HCT116 (cell line): Measurements from ENCODE around the gene SRCAP. TPM values are rescaled to one million over a fixed set of nuclear protein-coding genes. Genes with fewer than 3 reads are reported as not detected.
A peak's percentile ranks its signal among the peaks of the same experiment; 100 is the strongest.

Source experiments
- ATAC-seq: fragments of 200-7000 bp; cut with Tn5 transposase; 2 replicates; pipeline ENCODE4 v1.9.1; 2020; ENCODE audit warnings: mild to moderate bottlenecking, moderate library complexity
- BruUV-seq: library from RNA; stranded (reverse); fragments of 400-500 nt; replicated peaks from 2 replicates; lab custom pipeline; 2021; lab: Mats Ljungman, UMichigan
- CTCF ChIA-PET: fragments of 300-600 bp; sonication (Branson Sonifier 250); formaldehyde crosslinking; loops from one replicate; lab custom pipeline; 2021; ENCODE audit warnings: antibody characterized with exemption; lab: Charles Lee
- POLR2A ChIA-PET: fragments of 300-600, 350-600 bp; sonication (Branson Sonifier 250); formaldehyde crosslinking; loops from one replicate; lab custom pipeline; 2021; ENCODE audit warnings: antibody characterized with exemption; lab: Charles Lee
- RAD21 ChIA-PET, 2 experiments: fragments of 300-600 bp; sonication (Branson Sonifier 250); formaldehyde crosslinking; loops; one replicate each; lab custom pipeline; 2023; ENCODE audit warnings: low total read pairs in 2 of 2; ENCODE audit not compliant: uncharacterized antibody in 2 of 2, unreplicated experiment in 2 of 2, low non-redundant PET in 1 of 2; lab: Charles Lee
- DNase-seq: peaks from one replicate; pipeline ENCODE4 v3.0.0-alpha.2; 2010; ENCODE audit warnings: low read depth, low spot score
- H2AFZ ChIP-seq: fragments of 200-600 bp; shearing (Covaris generic), sonication (generic); 2 replicates; pipeline ENCODE4 v1.6.1; 2017; ENCODE audit warnings: low read depth, mixed run types, mixed read lengths, antibody characterized with exemption, low read length; ENCODE audit not compliant: poor library complexity, severe bottlenecking
- H3K27ac ChIP-seq: 2 replicates; pipeline ENCODE4 v1.5.1; 2012; ENCODE audit warnings: low read depth, low read length
- H3K27me3 ChIP-seq: fragments of 200-600 bp; sonication (generic); 2 replicates; pipeline ENCODE4 v1.6.1; 2016; ENCODE audit warnings: mixed run types, low read length, mixed read lengths; ENCODE audit not compliant: insufficient read depth
- H3K36me3 ChIP-seq, 2 experiments: fragments of 200-500 bp in 1 of 2; fragments of 200-600 bp in 1 of 2; sonication (Bioruptor generic) in 1 of 2; sonication (generic) in 1 of 2; 2 replicates each; pipeline versions ENCODE4 v1.5.1 to v1.6.1; 2014 to 2016; ENCODE audit warnings: low read length in 2 of 2, inconsistent platforms in 1 of 2, mixed read lengths in 1 of 2, mixed run types in 1 of 2; ENCODE audit not compliant: insufficient read depth in 2 of 2, control insufficient read depth in 1 of 2
- H3K4me1 ChIP-seq, 2 experiments: fragments of 200-600 bp in 1 of 2; sonication (generic) in 1 of 2; 2 replicates each; pipeline versions ENCODE4 v1.5.1 to v1.6.1; 2012 to 2017; ENCODE audit warnings: low read length in 2 of 2, inconsistent platforms in 1 of 2, mild to moderate bottlenecking in 1 of 2, mixed read lengths in 1 of 2, mixed run types in 1 of 2, moderate library complexity in 1 of 2; ENCODE audit not compliant: insufficient read depth in 2 of 2, control insufficient read depth in 1 of 2
- H3K4me2 ChIP-seq: fragments of 200-600 bp; sonication (generic); 2 replicates; pipeline ENCODE4 v1.6.1; 2017; ENCODE audit warnings: mixed run types, low read length, mixed read lengths
- H3K4me3 ChIP-seq, 2 experiments: fragments of 200-600 bp in 1 of 2; sonication (generic) in 1 of 2; replicated peaks in 1 of 2; 2 replicates each; pipeline ENCODE4 v1.5.1; 2011 to 2016; ENCODE audit warnings: low read length in 2 of 2, control low read depth in 1 of 2, low read depth in 1 of 2, mild to moderate bottlenecking in 1 of 2, mixed read lengths in 1 of 2, mixed run types in 1 of 2
- H3K79me2 ChIP-seq: fragments of 200-600 bp; sonication (generic); 2 replicates; pipeline ENCODE4 v1.6.1; 2017; ENCODE audit warnings: mild to moderate bottlenecking, mixed run types, low read length, moderate library complexity, mixed read lengths; ENCODE audit not compliant: insufficient read depth
- H3K9ac ChIP-seq: fragments of 200-600 bp; sonication (generic); 2 replicates; pipeline ENCODE4 v1.6.1; 2016; ENCODE audit warnings: low read length, mixed read lengths
- H3K9me2 ChIP-seq: fragments of 200-600 bp; sonication (generic), shearing (Covaris generic); 2 replicates; pipeline ENCODE4 v1.6.1; 2017; ENCODE audit warnings: mixed run types, mild to moderate bottlenecking, moderate library complexity; ENCODE audit not compliant: insufficient read depth
- H3K9me3 ChIP-seq, 2 experiments: fragments of 200-500 bp in 1 of 2; fragments of 200-600 bp in 1 of 2; sonication (Bioruptor generic) in 1 of 2; sonication (generic) in 1 of 2; 2 replicates each; pipeline ENCODE4 v1.6.1; 2014 to 2017; ENCODE audit warnings: low read length in 2 of 2, mixed read lengths in 2 of 2, inconsistent platforms in 1 of 2, low read depth in 1 of 2, mild to moderate bottlenecking in 1 of 2, mixed run types in 1 of 2, moderate library complexity in 1 of 2; ENCODE audit not compliant: control insufficient read depth in 1 of 2, insufficient read depth in 1 of 2
- H4K20me1 ChIP-seq: fragments of 200-600 bp; sonication (generic), shearing (Covaris generic); 2 replicates; pipeline ENCODE4 v1.6.1; 2017; ENCODE audit warnings: mixed run types, mild to moderate bottlenecking, moderate library complexity; ENCODE audit not compliant: insufficient read depth
- CBX3 ChIP-seq: IDR thresholded peaks from 2 replicates; pipeline ENCODE4 v1.6.1; 2012; ENCODE audit warnings: low read depth
- CEBPB ChIP-seq: IDR thresholded peaks from 2 replicates; pipeline ENCODE4 v1.6.1; 2012; ENCODE audit warnings: low read depth
- ELF1 ChIP-seq: IDR thresholded peaks from 2 replicates; pipeline ENCODE4 v1.6.1; 2012; ENCODE audit warnings: low read depth, borderline replicate concordance
- EZH2phosphoT487 ChIP-seq: fragments of 200-600 bp; IDR thresholded peaks from 2 replicates; pipeline ENCODE4 v1.6.1; 2018; ENCODE audit warnings: antibody characterized with exemption, borderline replicate concordance
- MAX ChIP-seq: IDR thresholded peaks from 2 replicates; pipeline ENCODE4 v1.6.1; 2012
- POLR2A ChIP-seq: IDR thresholded peaks from 2 replicates; pipeline ENCODE4 v1.7.0; 2011; ENCODE audit warnings: borderline replicate concordance; ENCODE audit not compliant: insufficient read depth, insufficient read length; ENCODE audit errors: extremely low read depth
- POLR2AphosphoS5 ChIP-seq: IDR thresholded peaks from 2 replicates; pipeline ENCODE4 v1.6.1; 2011; ENCODE audit warnings: mild to moderate bottlenecking, low read depth, low read length, moderate library complexity
- SIN3A ChIP-seq: IDR thresholded peaks from 2 replicates; pipeline ENCODE4 v1.6.1; 2012; ENCODE audit warnings: low read depth
- SP1 ChIP-seq: IDR thresholded peaks from 2 replicates; pipeline ENCODE4 v1.6.1; 2012; ENCODE audit warnings: low read depth
- SRF ChIP-seq: IDR thresholded peaks from 2 replicates; pipeline ENCODE4 v1.6.1; 2012; ENCODE audit warnings: low read depth
- TCF7L2 ChIP-seq: IDR thresholded peaks from 2 replicates; pipeline ENCODE4 v1.7.0; 2011; ENCODE audit warnings: borderline replicate concordance, inconsistent platforms; ENCODE audit not compliant: insufficient read depth, insufficient read length; ENCODE audit errors: extremely low read depth
- intact Hi-C: fragments of 100-400 bp; cut with micrococcal nuclease; formaldehyde crosslinking; loops from 2 replicates; pipeline ENCODE4 v1.10.0; 2022
- total RNA-seq: library from RNA; stranded (reverse); gene quantifications from one replicate; pipeline ENCODE4 v1.2.1, GENCODE V29; 2021; ENCODE audit not compliant: unreplicated experiment
- TF ChIP-seq, protein P1 (sequence below), 3 experiments: fragments of 200-600 bp in 1 of 3; sonication (generic) in 1 of 3; IDR thresholded peaks in 2 of 3; conservative IDR thresholded peaks in 1 of 3; 2 replicates each; pipeline ENCODE4 v1.5.1; 2012 to 2017; ENCODE audit warnings: low read depth in 2 of 3, low read length in 2 of 3, antibody characterized with exemption in 1 of 3, borderline replicate concordance in 1 of 3, control low read depth in 1 of 3, mild to moderate bottlenecking in 1 of 3, mixed read lengths in 1 of 3, mixed run types in 1 of 3, moderate library complexity in 1 of 3; ENCODE audit not compliant: insufficient read depth in 1 of 3
- TF ChIP-seq, protein P2 (sequence below): IDR thresholded peaks from 2 replicates; pipeline ENCODE4 v1.6.1; 2012; ENCODE audit warnings: low read depth

The SRCAP gene
- total RNA-seq, 1 experiment from 2014 or later: 59.6 TPM

DNA sequence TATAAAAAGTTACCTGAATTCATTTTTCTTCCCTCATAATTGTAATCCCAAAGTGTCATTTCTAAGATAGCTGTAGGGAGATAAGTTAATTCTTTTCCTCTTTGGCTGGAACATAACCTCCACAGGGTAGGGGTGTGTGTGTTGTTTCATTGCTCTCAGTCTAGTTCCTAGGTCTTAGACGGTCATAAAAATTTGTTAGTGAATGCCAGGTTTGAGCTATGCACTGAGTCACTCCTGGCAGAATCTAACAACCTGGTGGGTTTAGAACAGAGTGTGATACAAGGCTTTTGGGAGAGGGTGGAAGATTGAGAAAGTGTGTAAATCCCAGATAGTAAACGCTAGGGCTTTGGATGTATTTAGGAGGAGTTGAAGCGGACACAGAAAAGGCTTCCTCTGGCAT lies 48.4 kb downstream of the SRCAP start (continued):
- TF ChIP-seq, protein P1, sequence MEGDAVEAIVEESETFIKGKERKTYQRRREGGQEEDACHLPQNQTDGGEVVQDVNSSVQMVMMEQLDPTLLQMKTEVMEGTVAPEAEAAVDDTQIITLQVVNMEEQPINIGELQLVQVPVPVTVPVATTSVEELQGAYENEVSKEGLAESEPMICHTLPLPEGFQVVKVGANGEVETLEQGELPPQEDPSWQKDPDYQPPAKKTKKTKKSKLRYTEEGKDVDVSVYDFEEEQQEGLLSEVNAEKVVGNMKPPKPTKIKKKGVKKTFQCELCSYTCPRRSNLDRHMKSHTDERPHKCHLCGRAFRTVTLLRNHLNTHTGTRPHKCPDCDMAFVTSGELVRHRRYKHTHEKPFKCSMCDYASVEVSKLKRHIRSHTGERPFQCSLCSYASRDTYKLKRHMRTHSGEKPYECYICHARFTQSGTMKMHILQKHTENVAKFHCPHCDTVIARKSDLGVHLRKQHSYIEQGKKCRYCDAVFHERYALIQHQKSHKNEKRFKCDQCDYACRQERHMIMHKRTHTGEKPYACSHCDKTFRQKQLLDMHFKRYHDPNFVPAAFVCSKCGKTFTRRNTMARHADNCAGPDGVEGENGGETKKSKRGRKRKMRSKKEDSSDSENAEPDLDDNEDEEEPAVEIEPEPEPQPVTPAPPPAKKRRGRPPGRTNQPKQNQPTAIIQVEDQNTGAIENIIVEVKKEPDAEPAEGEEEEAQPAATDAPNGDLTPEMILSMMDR (IDR thresholded peaks at IDR 0.05 in 2 of 3, conservative IDR thresholded peaks at IDR 0.05 in 1 of 3; ENCODE audit: borderline replicate concordance in 1 of 3, insufficient read depth in 1 of 3, low read depth in 2 of 3, low read length in 2 of 3): no peak
- TF ChIP-seq, protein P2, sequence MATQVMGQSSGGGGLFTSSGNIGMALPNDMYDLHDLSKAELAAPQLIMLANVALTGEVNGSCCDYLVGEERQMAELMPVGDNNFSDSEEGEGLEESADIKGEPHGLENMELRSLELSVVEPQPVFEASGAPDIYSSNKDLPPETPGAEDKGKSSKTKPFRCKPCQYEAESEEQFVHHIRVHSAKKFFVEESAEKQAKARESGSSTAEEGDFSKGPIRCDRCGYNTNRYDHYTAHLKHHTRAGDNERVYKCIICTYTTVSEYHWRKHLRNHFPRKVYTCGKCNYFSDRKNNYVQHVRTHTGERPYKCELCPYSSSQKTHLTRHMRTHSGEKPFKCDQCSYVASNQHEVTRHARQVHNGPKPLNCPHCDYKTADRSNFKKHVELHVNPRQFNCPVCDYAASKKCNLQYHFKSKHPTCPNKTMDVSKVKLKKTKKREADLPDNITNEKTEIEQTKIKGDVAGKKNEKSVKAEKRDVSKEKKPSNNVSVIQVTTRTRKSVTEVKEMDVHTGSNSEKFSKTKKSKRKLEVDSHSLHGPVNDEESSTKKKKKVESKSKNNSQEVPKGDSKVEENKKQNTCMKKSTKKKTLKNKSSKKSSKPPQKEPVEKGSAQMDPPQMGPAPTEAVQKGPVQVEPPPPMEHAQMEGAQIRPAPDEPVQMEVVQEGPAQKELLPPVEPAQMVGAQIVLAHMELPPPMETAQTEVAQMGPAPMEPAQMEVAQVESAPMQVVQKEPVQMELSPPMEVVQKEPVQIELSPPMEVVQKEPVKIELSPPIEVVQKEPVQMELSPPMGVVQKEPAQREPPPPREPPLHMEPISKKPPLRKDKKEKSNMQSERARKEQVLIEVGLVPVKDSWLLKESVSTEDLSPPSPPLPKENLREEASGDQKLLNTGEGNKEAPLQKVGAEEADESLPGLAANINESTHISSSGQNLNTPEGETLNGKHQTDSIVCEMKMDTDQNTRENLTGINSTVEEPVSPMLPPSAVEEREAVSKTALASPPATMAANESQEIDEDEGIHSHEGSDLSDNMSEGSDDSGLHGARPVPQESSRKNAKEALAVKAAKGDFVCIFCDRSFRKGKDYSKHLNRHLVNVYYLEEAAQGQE: no peak

DNA sequence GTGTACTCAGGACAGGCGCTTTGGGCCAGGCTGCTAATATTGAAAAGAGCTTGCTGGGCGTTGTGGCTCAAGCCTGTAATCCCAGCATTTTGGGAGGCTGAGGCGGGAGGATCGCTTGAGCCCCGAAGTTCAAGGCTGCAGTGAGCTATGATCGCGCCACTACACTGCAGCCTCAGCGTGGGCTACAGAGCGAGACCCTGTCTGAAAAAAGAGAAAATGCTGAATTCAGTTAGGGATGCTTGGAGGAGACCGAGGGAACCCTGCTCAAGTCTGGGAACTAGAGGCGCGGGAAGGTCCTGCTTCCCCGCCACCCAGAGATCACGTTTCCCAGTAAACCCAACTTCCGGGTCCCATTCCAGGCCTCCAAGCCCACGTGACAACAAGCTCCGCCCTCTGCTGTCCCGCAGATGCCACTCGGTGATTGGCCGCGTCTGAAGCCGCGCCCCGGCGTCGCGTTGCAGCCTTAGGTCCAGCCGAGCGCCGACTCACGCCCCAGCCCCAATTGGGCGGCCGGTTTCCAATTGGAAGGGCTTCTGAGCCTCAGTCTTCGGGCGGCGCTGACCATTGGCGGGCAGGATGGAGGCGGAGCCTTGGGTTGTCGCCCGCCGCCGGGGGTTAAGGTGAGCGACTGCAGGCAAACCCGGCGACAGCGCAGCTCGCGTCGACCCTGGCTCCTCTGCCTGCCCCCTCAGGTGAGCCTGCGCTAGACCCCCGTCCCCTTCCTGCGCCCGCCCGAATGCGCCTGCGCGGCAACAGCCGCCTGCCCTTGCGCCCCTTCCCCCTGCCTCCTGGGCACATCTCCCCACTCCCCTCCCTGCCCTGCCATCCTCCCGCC lies 49.0 kb downstream of the SRCAP start, which contains the start of gene PHKG2:
TSS of gene PHKG2 (plus strand) at position 627 of the 835 bp plus-strand sequence. CDS start 396 bp downstream, outside the sequence.
- intact Hi-C loops: no loop called here
- Histone ChIP-seq H4K20me1 (no peaks in the 10 kb centered on the region), H3K79me2 (peaks cover 19% of the 10 kb centered on the region), H3K4me2 (peak within 1 kb of the TSS; percentile 88), H3K9ac (peak within 1 kb of the TSS; percentile 83), H3K9me2 (no peaks in the 10 kb centered on the region), H2AFZ (no peak within 1 kb of the TSS), H3K9me3 (no peaks in the 10 kb centered on the region), H3K27ac (peak within 1 kb of the TSS; percentile 69), H3K27me3 (no peaks in the 10 kb centered on the region), H3K36me3 (peaks cover 13 to 25% of the 10 kb centered on the region in 2 experiments; a peak in 3 of 4 replicates), H3K4me1 (peaks cover 8 to 15% of the 10 kb centered on the region in 2 experiments; a peak in 3 of 4 replicates), H3K4me3 (peak within 1 kb of the TSS; percentile 69 to 75)
- peak; percentile 54 for TF ChIP-seq TCF7L2
- TF ChIP-seq CBX3: no peak
- peak; percentile 90 for TF ChIP-seq POLR2AphosphoS5
- peak; percentile 85 for TF ChIP-seq SP1
- TF ChIP-seq SIN3A: peak; percentile 83
- no peak for TF ChIP-seq CEBPB
- TF ChIP-seq ELF1: peak; percentile 95; the same call in 1 of the 2 replicates
- 0 out of 2 replicates have a peak, but pooled peaks have one; percentile 59 for TF ChIP-seq SRF
- peak; percentile 67 for TF ChIP-seq POLR2A
- peak; percentile 96 for TF ChIP-seq MAX
- TF ChIP-seq EZH2phosphoT487: no peak
- ChIA-PET POLR2A (interaction anchor here (0.6 to 1.5 kb wide), 6 partner anchors 8 to 1885 kb away, joined by 3 to 7 read pairs (median 6); no protein-coding TSS in a partner anchor), CTCF (interaction anchor here (0.6 to 1.4 kb wide), 5 partner anchors 31 to 679 kb away, joined by 3 to 5 read pairs (median 3); partner anchors contain the start of gene DCTPP1), RAD21 (no interaction called here)
- peak; percentile 97 for ATAC-seq
- DNase-seq: peak; percentile 97
- BruUV-seq: no TSS peak
